B cell (primary cell): ENCODE data around the gene FAM118B. TPM values are rescaled to one million over a fixed set of nuclear protein-coding genes. Genes with fewer than 3 reads are reported as not detected.

Source experiments
- ATAC-seq: fragments of 200-7000 bp; cut with Tn5 transposase; one replicate; pipeline ENCODE4 v1.10.0; 2021; ENCODE audit warnings: low read depth, mild to moderate bottlenecking, moderate number of reproducible peaks, moderate library complexity
- CTCF ChIA-PET: fragments of 350-600 bp; sonication (Branson Sonifier 250); formaldehyde crosslinking; loops from one replicate; lab custom pipeline; 2021; ENCODE audit warnings: antibody characterized with exemption, inconsistent platforms; lab: Charles Lee
- POLR2A ChIA-PET: fragments of 350-600 bp; sonication (Branson Sonifier 250); formaldehyde crosslinking; loops from one replicate; lab custom pipeline; 2021; ENCODE audit warnings: antibody characterized with exemption; lab: Charles Lee
- DNase-seq: peaks from one replicate; pipeline ENCODE4 v3.0.0; 2013
- H2AFZ ChIP-seq: 2 replicates; pipeline ENCODE4 v1.6.1; 2012; ENCODE audit warnings: mild to moderate bottlenecking, low read depth, low read length; ENCODE audit not compliant: insufficient read depth, poor library complexity, severe bottlenecking
- H3K27ac ChIP-seq, 2 donors: 1 replicate in 1 of 2; 2 replicates in 1 of 2; pipeline ENCODE4 v1.5.1; 2012 to 2013; ENCODE audit warnings: low read length in 2 of 2, mild to moderate bottlenecking in 2 of 2, moderate library complexity in 1 of 2
- H3K27me3 ChIP-seq, 4 experiments: fragments of 200-600 bp in 1 of 4; sonication (generic) in 1 of 4; replicated peaks in 1 of 4; 1 replicate in 2 of 4; 2 replicates in 2 of 4; pipeline versions ENCODE4 v1.6.1 to v1.7.0; 2013 to 2016; ENCODE audit warnings: low read length in 3 of 4, mild to moderate bottlenecking in 2 of 4, mixed read lengths in 1 of 4, moderate library complexity in 1 of 4; ENCODE audit not compliant: insufficient read depth in 4 of 4, control insufficient read depth in 3 of 4; ENCODE audit errors: control extremely low read depth in 1 of 4
- H3K36me3 ChIP-seq, 2 experiments: replicated peaks in 1 of 2; 1 replicate in 1 of 2; 2 replicates in 1 of 2; pipeline versions ENCODE4 v1.6.1 to v1.7.1; 2013; ENCODE audit warnings: low read length in 1 of 2; ENCODE audit not compliant: insufficient read depth in 2 of 2, control insufficient read depth in 1 of 2; ENCODE audit errors: control extremely low read depth in 1 of 2, extremely low read depth in 1 of 2
- H3K4me1 ChIP-seq, 2 donors: fragments of 200-600 bp in 1 of 2; sonication (generic) in 1 of 2; 1 replicate in 1 of 2; 2 replicates in 1 of 2; pipeline versions ENCODE4 v1.5.1 to v1.6.1; 2013 to 2017; ENCODE audit warnings: low read length in 2 of 2; ENCODE audit not compliant: control insufficient read depth in 2 of 2, insufficient read depth in 2 of 2
- H3K4me2 ChIP-seq: replicated peaks from 2 replicates; pipeline ENCODE3; 2012; ENCODE audit warnings: mild to moderate bottlenecking, low read depth, low read length; ENCODE audit not compliant: poor library complexity, severe bottlenecking
- H3K4me3 ChIP-seq, 5 experiments: fragments of 200-600 bp in 1 of 5; sonication (generic) in 1 of 5; 1 replicate in 3 of 5; 2 replicates in 2 of 5; pipeline versions ENCODE4 v1.5.1 to v1.7.0; 2011 to 2016; ENCODE audit warnings: low read length in 4 of 5, mild to moderate bottlenecking in 4 of 5, low read depth in 2 of 5, control low read depth in 1 of 5, moderate library complexity in 1 of 5; ENCODE audit not compliant: insufficient read depth in 1 of 5; ENCODE audit errors: control extremely low read depth in 1 of 5, extremely low read depth in 1 of 5
- H3K79me2 ChIP-seq: fragments of 200-600 bp; sonication (generic); one replicate; pipeline ENCODE4 v1.6.0; 2016; ENCODE audit warnings: low read length; ENCODE audit not compliant: control insufficient read depth, insufficient read depth
- H3K9ac ChIP-seq: fragments of 200-600 bp; sonication (generic); 2 replicates; pipeline ENCODE4 v1.6.1; 2017; ENCODE audit warnings: mild to moderate bottlenecking, low read length, moderate library complexity
- H3K9me3 ChIP-seq, 3 donors: one replicate each; pipeline versions ENCODE4 v1.6.1 to v1.7.1; 2013; ENCODE audit warnings: low read length in 2 of 3; ENCODE audit not compliant: control insufficient read depth in 2 of 3, insufficient read depth in 1 of 3; ENCODE audit errors: control extremely low read depth in 1 of 3
- H4K20me1 ChIP-seq: 2 replicates; pipeline ENCODE4 v1.6.0; 2012; ENCODE audit warnings: mild to moderate bottlenecking, low read length; ENCODE audit not compliant: insufficient read depth, control insufficient read depth, poor library complexity, severe bottlenecking
- H3K27ac Mint-ChIP-seq: one replicate; pipeline ENCODE4 v1.8.0; 2021; ENCODE audit warnings: mixed read lengths
- H3K27me3 Mint-ChIP-seq: one replicate; pipeline ENCODE4 v1.8.0; 2021; ENCODE audit warnings: mixed read lengths
- H3K4me1 Mint-ChIP-seq: one replicate; pipeline ENCODE4 v1.8.0; 2021; ENCODE audit warnings: mixed read lengths
- H3K4me3 Mint-ChIP-seq: one replicate; pipeline ENCODE4 v1.8.0; 2021; ENCODE audit warnings: mixed read lengths
- H3K9me3 Mint-ChIP-seq: one replicate; pipeline ENCODE4 v1.8.0; 2022; ENCODE audit warnings: mixed read lengths; ENCODE audit not compliant: insufficient read depth
- CTCF ChIP-seq: fragments of 200-600 bp; IDR thresholded peaks from one replicate; pipeline ENCODE4 v1.8.0; 2022; ENCODE audit warnings: antibody characterized with exemption, mild to moderate bottlenecking
- EZH2 ChIP-seq: IDR thresholded peaks from 2 replicates; pipeline ENCODE4 v1.6.1; 2012; ENCODE audit warnings: borderline replicate concordance, low read depth, mild to moderate bottlenecking, moderate library complexity, low read length; ENCODE audit not compliant: insufficient read depth, poor library complexity, severe bottlenecking
- WGBS: methylation state at CpG from one replicate; pipeline ENCODE4 v1.1.5; 2013; ENCODE audit warnings: missing lambda C conversion rate; ENCODE audit not compliant: insufficient coverage; 5-methylcytosine and 5-hydroxymethylcytosine counted together
- intact Hi-C: fragments of 100-400 bp; cut with micrococcal nuclease; formaldehyde crosslinking; loops from one replicate; pipeline ENCODE4 v1.10.0; 2022
- polyA plus RNA-seq: library from polyadenylated mRNA; depleted of rRNA; stranded (reverse); fragments of >200 nt; gene quantifications from 2 replicates; pipeline ENCODE4 v1.2.3, GENCODE V29; 2012
- total RNA-seq, 2 donors: library from RNA; stranded (reverse); fragments of 120-200 nt in 1 of 2; gene quantifications; 1 replicate in 1 of 2; 2 replicates in 1 of 2; pipeline versions ENCODE4 v1.2.3 to v1.2.4, GENCODE V29; 2013 to 2022

The FAM118B gene
- total and polyA plus RNA-seq, 2 donors (not counting 1 experiment from before 2014, with no cell fraction given), result 7.3 to 14.1 TPM

GRCh38 chr11:126186708-126187529, 24.7 kb upstream of the FAM118B start:
- intact Hi-C loops, result no loop called here
- Mint-ChIP-seq H3K27me3 (no peaks in the 10 kb centered on the region), H3K4me3 (no peak overlapping the region), H3K9me3 (no peaks in the 10 kb centered on the region), H3K4me1 (peaks cover 22% of the 10 kb centered on the region), H3K27ac (no peak overlapping the region)
- Histone ChIP-seq H3K9me3 (no peaks in the 10 kb centered on the region), H3K4me3 (no peak overlapping the region), H3K4me2 (no peak overlapping the region), H2AFZ (no peak overlapping the region), H3K27me3 (no peaks in the 10 kb centered on the region), H4K20me1 (no peaks in the 10 kb centered on the region), H3K9ac (no peak overlapping the region), H3K4me1 (peaks cover 6 to 16% of the 10 kb centered on the region in 2 donors), H3K36me3 (peaks cover 0 to 15% of the 10 kb centered on the region in 2 experiments), H3K79me2 (no peaks in the 10 kb centered on the region), H3K27ac (no peak overlapping the region)
- DNase-seq (no peak), ATAC-seq (no peak)
- POLR2A ChIA-PET, result no interaction called here
- CTCF ChIA-PET, result no interaction called here
- TF ChIP-seq CTCF (no peak), EZH2 (no peak)
- WGBS, result 88% methylated on average over 19 of the region's 22 CpGs
